ENCODE data around the gene SYNPO2. TPM values are rescaled to one million over a fixed set of nuclear protein-coding genes. Genes with fewer than 3 reads are reported as not detected.
"Not testable (repeated sequence)": the region's sequence is repeated elsewhere in the genome, so short reads cannot be mapped to it uniquely, and the experiment has no call there.

SYNPO2 gene
- total RNA-seq (2014; rRNA removed; shearing (Covaris generic)), result 1.2 and 1.4 TPM in 2 replicates
- polyA plus RNA-seq (2014; cell fraction: nucleus; rRNA removed), result 2.4 and 3.0 TPM in 2 replicates

- peak; percentile 33 for DNase-seq (ENCODE audit: extremely low read depth, low read depth)
These were observed at the start of gene SYNPO2 for GRCh38 chr4:118888666-118889311. TSS of gene SYNPO2 (plus strand) at chr4:118888854. CDS start at chr4:118889037, 183 bp downstream.

DNA sequence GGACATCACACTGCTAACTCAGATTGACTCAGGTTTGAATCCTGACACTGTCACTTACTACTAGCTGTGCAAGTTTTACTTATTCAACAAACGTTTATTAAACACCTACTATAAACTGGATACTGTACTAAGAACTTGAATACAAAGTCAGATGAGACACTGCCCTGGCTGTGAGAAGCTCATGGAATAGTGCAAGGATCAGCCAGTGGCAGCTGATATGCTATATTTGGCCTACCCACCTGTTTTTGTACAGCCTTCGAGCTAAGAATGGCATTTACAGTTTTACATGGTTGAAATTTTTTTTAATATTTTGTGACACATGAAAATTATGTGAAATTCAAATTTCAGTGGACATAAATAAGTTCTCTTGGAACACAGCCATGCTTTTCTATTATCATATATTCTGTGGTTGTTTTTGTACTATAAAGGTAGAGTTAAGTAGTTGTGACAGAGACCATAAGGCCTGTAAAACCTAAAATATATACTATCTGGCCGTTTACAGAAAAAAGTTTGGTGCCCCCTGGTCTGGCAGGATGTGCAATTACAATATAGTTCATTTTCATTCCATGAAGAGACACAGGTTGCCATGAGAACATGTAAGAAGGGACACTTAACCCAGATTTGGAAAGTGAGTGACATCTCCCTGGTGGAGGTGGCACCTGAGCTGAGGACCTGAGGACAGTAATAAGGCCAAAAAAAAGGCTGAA, 49.3 kb upstream of the SYNPO2 start:
- no peak for DNase-seq (ENCODE audit: extremely low read depth, low read depth)

DNA sequence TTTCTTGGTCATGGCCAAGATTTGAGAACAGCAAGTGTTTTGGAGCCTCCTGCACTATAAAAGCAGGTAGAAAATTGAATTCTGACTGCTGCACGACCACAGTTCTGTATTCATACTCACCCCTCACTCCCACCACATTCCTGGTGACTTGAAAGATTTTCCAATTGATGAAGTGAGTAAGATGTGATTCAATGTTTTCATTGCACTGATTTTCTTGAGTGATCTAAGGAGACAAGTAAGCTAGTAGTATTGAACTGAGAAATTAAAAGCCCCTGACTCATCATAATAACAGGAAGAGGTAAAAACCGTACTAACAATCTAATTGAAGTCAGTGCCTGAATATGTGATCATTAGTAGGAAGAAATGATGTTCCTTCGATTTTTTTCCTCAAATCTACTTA, 46.6 kb upstream of the SYNPO2 start:
- no peak for DNase-seq (ENCODE audit: extremely low read depth, low read depth)

DNA sequence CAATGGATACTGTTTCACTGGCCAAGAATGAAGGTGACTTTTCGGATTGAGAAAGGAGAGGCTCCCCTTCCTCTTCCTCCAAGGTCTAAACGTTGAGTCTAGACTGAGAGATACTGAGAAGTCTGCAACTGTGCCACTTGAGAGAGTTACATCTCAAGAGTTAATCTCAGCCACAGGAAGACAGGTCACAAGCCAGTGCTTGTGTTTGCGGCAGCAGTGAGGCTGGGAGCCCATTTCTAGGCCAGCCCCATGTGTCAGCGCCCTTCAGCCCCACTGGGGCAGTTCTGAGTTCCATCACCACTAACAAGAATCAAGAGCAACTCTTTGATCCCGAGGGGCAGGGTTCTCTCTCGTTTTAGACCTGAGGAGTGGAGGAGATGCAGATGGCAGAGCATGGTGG, 45.4 kb upstream of the SYNPO2 start:
- DNase-seq (ENCODE audit: extremely low read depth, low read depth), result no peak

DNA sequence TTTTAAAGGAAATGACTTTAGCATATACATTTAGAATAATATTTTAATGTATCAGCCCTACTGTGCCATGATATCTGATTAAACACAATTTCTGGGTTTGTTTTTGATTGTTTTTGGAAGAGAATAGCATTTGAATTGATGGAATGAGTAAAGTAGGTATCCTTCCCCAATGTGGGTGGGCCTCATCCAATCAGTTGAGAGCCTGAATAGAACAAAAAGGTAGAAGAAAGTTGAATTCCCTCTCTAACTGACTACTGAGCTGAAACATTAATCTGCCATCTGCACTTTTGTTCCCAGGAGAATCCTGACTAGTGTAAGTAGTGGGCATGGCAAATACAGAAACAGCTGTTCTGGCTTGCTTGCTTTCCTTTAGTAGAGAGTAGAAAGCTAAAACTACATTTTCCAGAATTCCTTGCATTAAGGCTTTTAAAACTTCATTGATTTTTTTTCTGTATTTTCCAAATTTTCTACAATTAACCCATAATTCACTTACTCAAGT, 43.1 kb upstream of the SYNPO2 start:
- no peak for DNase-seq (ENCODE audit: extremely low read depth, low read depth)

DNA sequence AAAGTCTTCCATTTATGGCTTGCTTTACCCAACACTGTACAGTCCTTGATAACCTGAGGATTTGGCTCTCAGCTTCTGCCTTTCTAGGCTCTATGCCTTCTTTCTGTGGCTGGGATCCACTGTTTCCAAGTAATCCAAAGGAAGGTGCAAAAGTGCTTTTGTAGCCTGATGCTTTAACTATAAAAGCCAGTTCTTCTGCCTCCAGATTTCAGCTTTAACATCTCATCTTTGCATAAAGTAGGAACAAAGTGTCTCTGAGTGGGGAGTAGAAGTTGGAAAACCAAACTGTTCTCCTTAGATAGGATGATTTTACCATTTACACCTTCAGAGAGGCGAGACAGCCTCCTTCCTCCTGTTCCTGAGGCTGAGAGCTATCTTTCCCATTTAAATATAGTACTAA, 41.7 kb upstream of the SYNPO2 start:
- no peak for DNase-seq (ENCODE audit: extremely low read depth, low read depth)

- DNase-seq (ENCODE audit: extremely low read depth, low read depth), result no peak
These were observed 40.4 kb upstream of the SYNPO2 start for GRCh38 chr4:118848242-118848641.

DNA sequence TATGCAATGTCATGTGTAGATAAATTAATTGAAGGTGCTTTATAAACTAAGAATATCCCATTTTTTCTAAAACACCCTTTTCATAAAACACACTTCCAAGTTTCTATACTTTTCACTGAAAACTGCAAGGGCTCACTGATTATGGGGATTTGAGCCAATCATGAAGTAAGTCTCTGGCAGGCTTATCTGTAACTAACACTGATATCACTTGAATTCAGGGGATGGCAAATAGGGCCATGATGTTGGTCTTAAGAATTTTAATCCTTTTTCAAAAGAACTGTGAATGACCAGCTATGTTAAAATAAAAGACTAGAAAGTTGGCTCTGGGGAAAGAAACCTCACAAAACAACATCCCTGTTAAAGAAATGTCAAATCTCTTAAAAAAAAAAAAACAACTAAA, 39.8 kb upstream of the SYNPO2 start:
- DNase-seq (ENCODE audit: extremely low read depth, low read depth), result no peak

DNA sequence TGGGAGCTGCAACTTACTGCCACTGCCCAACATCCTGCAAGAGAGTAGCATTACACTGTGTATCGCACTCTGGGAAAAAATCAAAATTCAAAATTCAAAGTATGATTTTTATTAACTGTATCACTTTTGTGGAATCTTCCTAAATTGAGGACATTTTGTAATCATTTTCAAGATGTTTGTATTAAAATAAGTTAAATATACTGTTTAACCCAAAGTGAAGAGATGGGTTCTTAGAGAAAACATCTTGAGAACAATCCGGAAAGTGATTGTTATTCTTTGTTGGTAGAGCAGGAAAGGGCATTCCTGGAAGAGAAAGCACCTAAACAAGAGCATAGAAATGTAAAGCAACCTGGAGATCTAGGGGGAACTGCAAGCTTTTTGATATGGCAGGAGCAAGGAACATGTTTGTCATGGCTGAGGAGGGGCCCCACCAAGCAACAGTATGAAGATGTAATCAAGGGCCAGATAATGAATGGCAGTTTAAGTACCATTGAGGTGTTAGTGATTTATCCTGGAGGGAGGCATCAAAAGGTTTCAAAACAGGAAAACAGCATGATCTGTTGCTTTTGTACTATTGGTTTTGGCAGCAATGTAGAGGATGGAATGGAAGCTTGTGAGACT, 38.7 kb upstream of the SYNPO2 start:
- DNase-seq (ENCODE audit: extremely low read depth, low read depth), result no peak

DNA sequence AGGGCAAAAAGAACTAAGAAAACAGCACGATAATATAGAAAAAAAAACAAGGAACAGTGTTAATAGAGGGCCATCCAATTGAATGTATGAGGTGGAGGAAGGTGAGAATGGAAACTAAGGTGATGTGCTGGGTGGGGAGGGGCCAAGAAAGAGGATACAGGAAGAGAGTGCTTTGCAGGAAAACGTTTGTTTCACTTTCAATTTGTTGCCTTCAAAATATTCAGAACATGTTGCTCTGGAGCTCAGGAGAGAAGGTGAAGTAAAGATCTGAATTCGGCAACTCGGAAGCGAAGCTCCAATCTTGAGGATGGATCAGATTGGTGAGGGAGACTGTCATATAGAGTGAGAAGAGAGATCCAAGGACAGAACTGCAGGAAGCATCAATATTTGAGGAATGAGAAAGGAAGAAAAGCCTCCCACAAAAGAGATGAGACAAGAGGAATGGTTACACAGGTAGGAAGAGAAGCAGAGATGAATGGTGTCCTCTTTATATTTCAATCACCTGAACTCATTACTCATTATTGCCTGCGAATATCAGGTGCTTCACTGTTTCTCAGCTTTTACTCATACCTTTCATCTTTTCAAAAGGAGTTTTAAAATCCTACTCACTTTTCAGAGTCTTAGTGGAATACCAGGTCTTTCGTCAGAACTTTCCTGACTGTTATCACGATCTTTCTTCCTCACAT, 38.0 kb upstream of the SYNPO2 start:
- DNase-seq (ENCODE audit: extremely low read depth, low read depth), result no peak

GRCh38 chr4:118857760-118858159, 30.9 kb upstream of the SYNPO2 start:
- no peak for DNase-seq (ENCODE audit: extremely low read depth, low read depth)

- DNase-seq (ENCODE audit: extremely low read depth, low read depth), result no peak
These were observed 29.9 kb upstream of the SYNPO2 start for GRCh38 chr4:118858779-118859178.

GRCh38 chr4:118865091-118865708, 23.5 kb upstream of the SYNPO2 start:
- peak; percentile 43 for DNase-seq (ENCODE audit: extremely low read depth, low read depth)

DNA sequence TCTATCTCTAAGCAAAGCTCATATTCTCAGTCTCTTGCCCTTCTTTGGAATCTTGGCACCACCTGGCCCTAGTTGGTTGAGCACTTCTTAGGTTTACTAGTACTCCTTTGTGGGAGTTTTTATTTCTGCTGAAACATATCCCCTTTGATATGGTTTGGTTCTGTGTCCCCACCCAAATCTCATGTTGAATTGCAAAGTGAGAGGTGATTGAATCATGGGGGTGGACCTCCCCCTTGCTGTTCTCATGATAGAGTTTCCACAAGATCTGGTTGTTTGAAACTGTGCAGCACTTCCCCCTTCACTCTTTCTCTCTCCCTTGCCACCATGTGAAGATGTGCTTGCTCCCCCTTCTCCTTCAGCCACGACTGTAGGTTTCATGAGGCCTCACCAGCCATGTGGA, 22.2 kb upstream of the SYNPO2 start:
- DNase-seq (ENCODE audit: extremely low read depth, low read depth), result no peak

GRCh38 chr4:118867311-118868067, 21.2 kb upstream of the SYNPO2 start:
- no peak for DNase-seq (ENCODE audit: extremely low read depth, low read depth)

DNA sequence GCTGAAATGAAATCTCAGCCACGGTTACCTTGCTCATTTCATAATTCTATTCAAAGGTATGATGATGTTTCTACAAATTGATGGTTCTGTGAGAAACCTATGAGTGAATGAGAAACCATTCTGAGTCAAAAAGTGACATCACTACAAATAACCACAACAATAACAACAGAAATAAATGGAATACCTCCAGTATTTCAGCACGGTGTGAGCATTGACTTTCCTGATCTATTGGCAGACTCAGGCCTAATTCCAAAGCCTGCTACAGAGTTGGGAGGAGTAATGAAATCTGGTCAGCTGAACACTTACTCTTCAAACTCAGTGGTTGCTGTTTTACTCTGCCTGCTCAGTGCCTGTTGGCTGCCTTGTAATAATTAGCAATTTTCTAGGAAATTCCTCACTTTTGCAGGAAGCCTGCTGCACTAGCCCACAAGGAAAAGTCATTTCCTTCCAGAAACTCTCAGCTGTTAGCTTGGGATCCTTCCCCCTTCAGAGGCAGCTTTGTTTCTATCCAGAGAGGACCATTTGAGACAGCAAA, 18.8 kb upstream of the SYNPO2 start:
- DNase-seq (ENCODE audit: extremely low read depth, low read depth), result no peak

DNA sequence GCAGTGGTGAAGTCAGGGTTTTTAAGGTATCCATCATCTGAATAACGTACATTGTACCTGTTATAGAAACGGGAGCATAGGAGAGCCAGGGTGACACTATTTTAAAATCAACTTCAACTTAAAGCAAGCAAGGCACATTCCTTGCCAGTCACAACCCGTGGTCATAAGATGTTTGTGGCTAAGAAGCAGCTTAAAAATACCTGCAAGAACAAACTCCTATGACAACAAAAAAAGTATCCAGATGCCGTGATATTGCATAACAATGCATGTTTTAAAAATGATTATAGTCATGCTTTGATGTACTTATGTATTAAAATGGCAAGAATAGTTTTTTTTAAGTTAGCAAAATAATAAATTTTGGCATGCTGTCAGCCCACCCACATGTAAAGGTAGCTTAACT, 16.5 kb upstream of the SYNPO2 start:
- DNase-seq (ENCODE audit: extremely low read depth, low read depth), result no peak

GRCh38 chr4:118877797-118878196, 10.9 kb upstream of the SYNPO2 start:
- no peak for DNase-seq (ENCODE audit: extremely low read depth, low read depth)

DNA sequence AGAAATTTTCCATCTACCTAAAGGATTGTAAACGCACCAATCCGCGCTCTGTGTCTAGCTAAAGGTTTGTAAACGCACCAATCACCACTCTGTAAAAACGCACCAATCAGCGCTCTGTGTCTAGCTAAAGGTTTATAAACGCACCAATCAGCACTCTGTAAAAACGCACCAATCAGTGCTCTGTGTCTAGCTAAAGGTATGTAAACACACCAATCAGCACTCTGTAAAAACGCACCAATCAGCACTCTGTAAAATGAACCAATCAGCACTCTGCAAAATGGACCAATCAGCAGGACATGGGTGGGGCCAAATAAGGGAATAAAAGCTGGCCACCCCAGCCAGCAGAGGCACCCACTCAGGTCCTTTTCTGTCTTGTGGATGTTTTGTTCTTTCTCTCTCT, 10.1 kb upstream of the SYNPO2 start:
- not testable (repeated sequence) for DNase-seq (ENCODE audit: extremely low read depth, low read depth)

DNA sequence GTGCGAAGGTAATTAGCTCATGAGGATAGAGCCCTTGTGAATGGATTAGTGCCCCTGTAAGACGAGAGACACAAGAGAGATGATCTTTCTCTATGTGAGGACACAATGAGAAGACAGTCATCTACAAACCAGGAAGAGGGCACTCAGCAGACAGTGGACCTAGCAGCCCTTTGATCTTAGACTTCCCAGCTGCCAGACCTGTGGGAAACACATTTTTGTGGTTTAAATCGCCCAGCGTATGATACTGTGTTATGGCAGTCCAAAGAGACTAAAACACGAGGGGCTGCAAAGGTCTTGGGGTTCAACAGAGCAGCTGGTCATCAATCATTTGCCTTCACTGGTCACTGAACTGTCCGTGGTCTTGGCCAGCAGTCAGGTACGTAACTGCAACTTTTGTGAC, 9.2 kb upstream of the SYNPO2 start:
- DNase-seq (ENCODE audit: extremely low read depth, low read depth), result no peak

Data from NCI-H460 (cell line).